Measurements from ENCODE around the gene RTKN. TPM values are rescaled to one million over a fixed set of nuclear protein-coding genes. Genes with fewer than 3 reads are reported as not detected.

Gene RTKN, protein sequence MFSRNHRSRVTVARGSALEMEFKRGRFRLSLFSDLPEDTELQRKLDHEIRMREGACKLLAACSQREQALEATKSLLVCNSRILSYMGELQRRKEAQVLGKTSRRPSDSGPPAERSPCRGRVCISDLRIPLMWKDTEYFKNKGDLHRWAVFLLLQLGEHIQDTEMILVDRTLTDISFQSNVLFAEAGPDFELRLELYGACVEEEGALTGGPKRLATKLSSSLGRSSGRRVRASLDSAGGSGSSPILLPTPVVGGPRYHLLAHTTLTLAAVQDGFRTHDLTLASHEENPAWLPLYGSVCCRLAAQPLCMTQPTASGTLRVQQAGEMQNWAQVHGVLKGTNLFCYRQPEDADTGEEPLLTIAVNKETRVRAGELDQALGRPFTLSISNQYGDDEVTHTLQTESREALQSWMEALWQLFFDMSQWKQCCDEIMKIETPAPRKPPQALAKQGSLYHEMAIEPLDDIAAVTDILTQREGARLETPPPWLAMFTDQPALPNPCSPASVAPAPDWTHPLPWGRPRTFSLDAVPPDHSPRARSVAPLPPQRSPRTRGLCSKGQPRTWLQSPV
- polyA plus RNA-seq (2011; rRNA removed) (15.1 and 15.9 TPM in 2 replicates), polyA plus RNA-seq (2017; fragmentation: RNase III; extraction: RNeasy Plus Mini Kit Qiagen cat#74134 plus additional on column Dnase treatment) (15.6 to 21.2 TPM (median 20.1 TPM) in 3 replicates), polyA minus RNA-seq (2011; rRNA and poly(A)+ RNA removed) (18.9 and 19.5 TPM in 2 replicates)
- 19.6 and 25.6 TPM in 2 replicates for polyA plus RNA-seq (2012; cell fraction: cytosol; rRNA removed)
- polyA plus RNA-seq (2012; cell fraction: nucleus; rRNA removed) = 55.8 and 59.5 TPM in 2 replicates

DNA sequence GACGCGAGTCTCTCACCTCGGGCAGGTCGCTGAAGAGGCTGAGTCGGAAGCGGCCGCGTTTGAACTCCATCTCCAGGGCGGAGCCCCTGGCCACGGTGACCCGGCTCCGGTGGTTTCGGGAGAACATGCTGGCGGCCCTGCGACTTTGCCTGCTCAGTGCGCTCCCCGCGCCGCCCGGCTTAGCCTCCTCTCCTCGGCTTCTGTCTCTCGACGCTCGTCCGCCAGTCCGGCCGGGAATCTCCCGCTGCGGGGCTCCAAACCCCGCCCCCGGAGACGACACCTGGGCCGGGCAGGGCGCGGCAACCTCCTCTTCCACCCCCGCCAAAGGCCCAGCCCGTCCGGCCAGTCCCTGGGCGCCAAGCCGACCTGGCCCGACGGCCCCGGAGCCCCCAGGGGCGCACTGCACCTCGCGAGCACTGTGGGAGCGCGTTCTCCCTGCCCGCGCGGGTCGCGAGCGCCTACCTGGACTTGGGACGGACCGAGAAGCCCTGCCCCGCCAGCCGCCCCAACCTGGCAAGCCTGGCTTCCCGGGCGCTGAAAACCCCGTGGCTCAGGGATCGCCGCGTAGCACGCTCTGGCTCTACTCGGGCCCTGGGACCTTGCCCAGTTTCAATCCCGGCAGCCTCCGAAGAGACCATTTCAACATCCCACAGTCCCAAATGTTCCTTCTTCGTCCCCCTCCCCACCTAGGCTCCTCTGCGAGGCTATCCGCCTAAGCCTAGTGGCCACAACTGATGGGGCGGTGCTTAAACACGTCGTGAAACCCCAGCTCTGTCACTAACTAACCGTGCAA, at the start of gene RTKN:
Gene RTKN (minus strand): TSS at position 248 of the 793 bp plus-strand sequence. CDS start 121 bp downstream, at position 127.
- peak within 1 kb of the TSS; percentile 86 to 89 for H3K27ac ChIP-seq
- WGBS (ENCODE audit: missing lambda C conversion rate) = 92% methylated on average over 75 of the region's 75 CpGs
- H3K9me3 ChIP-seq = no peaks in the 10 kb centered on the region
- DNase-seq (ENCODE audit: low read depth in 1 of 2, low spot score in 1 of 2) = peak in 1 of 2 experiments; percentile 24
- FAIRE-seq = no peak
- ATAC-seq = no peak
- ChIA-PET CTCF (interaction anchor here (2.6 to 4.1 kb wide), 2 partner anchors 50 to 90 kb away, joined by 6 to 15 read pairs; no protein-coding TSS in a partner anchor), POLR2A (interaction anchor here (2.2 kb wide), 1 partner anchor 12 kb away, joined by 21 read pairs; the partner anchor contains the start of gene INO80B)
- peaks cover 34% of the 10 kb centered on the region for H3K4me1 ChIP-seq
- TF ChIP-seq HDAC2 (IDR thresholded peaks at IDR 0.05) (no peak), FOXS1 (CRISPR knock-in tag; IDR thresholded peaks at IDR 0.05) (no peak), ESRRA (IDR thresholded peaks at IDR 0.05; ENCODE audit: borderline replicate concordance, low read length) (no peak), JUN (IDR thresholded peaks at IDR 0.05) (no peak), RNF2 (IDR thresholded peaks at IDR 0.05; ENCODE audit: borderline replicate concordance, low read depth) (no peak), POLR2A (IDR thresholded peaks at IDR 0.05; ENCODE audit: low read length) (no peak), RAD21 (conservative IDR thresholded peaks at IDR 0.05 in 1 of 2, IDR thresholded peaks at IDR 0.05 in 1 of 2) (no peak)
- TF ChIP-seq, protein P1, sequence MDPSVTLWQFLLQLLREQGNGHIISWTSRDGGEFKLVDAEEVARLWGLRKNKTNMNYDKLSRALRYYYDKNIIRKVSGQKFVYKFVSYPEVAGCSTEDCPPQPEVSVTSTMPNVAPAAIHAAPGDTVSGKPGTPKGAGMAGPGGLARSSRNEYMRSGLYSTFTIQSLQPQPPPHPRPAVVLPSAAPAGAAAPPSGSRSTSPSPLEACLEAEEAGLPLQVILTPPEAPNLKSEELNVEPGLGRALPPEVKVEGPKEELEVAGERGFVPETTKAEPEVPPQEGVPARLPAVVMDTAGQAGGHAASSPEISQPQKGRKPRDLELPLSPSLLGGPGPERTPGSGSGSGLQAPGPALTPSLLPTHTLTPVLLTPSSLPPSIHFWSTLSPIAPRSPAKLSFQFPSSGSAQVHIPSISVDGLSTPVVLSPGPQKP (IDR thresholded peaks at IDR 0.05; ENCODE audit: low read depth, low read length) = no peak
- TF ChIP-seq, protein P2, sequence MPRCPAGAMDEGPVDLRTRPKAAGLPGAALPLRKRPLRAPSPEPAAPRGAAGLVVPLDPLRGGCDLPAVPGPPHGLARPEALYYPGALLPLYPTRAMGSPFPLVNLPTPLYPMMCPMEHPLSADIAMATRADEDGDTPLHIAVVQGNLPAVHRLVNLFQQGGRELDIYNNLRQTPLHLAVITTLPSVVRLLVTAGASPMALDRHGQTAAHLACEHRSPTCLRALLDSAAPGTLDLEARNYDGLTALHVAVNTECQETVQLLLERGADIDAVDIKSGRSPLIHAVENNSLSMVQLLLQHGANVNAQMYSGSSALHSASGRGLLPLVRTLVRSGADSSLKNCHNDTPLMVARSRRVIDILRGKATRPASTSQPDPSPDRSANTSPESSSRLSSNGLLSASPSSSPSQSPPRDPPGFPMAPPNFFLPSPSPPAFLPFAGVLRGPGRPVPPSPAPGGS (IDR thresholded peaks at IDR 0.05) = no peak
- TF ChIP-seq, protein P3, sequence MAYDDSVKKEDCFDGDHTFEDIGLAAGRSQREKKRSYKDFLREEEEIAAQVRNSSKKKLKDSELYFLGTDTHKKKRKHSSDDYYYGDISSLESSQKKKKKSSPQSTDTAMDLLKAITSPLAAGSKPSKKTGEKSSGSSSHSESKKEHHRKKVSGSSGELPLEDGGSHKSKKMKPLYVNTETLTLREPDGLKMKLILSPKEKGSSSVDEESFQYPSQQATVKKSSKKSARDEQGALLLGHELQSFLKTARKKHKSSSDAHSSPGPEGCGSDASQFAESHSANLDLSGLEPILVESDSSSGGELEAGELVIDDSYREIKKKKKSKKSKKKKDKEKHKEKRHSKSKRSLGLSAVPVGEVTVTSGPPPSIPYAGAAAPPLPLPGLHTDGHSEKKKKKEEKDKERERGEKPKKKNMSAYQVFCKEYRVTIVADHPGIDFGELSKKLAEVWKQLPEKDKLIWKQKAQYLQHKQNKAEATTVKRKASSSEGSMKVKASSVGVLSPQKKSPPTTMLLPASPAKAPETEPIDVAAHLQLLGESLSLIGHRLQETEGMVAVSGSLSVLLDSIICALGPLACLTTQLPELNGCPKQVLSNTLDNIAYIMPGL (CRISPR knock-in tag; IDR thresholded peaks at IDR 0.05; ENCODE audit: borderline replicate concordance) = no peak
- TF ChIP-seq, protein P4, sequence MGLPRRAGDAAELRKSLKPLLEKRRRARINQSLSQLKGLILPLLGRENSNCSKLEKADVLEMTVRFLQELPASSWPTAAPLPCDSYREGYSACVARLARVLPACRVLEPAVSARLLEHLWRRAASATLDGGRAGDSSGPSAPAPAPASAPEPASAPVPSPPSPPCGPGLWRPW (IDR thresholded peaks at IDR 0.05) = no peak
- H3K4me3 ChIP-seq = peak within 1 kb of the TSS; percentile 53
- peak within 1 kb of the TSS; percentile 93 for H3K4me2 ChIP-seq

DNA sequence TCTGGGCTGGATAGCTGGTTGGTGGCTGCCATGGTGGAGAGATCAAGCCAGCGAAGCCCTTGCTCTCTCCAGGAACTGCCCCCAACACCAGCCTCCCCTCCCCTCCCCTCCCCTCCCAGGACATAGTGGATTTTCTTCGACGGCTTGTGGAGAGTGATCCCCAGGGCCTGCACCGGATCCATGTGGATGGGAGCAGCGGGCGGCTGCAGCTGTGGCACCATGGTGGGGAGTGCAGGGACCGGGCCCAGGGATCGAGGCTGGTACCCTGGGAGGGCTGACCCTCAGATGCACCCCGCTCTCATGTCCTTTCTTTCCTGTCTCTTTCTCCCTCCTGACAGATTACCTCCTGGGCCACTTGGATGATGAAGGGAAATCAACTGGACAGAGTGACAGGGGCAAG, 48.2 kb upstream of the RTKN start:
- WGBS (ENCODE audit: missing lambda C conversion rate) = 96% methylated on average over 9 of the region's 9 CpGs
- Histone ChIP-seq H3K27ac (no peak overlapping the region), H3K4me3 (no peak overlapping the region), H3K4me1 (no peaks in the 10 kb centered on the region), H3K9me3 (no peaks in the 10 kb centered on the region), H3K4me2 (no peak overlapping the region)
- DNase-seq (ENCODE audit: low read depth in 1 of 2, low spot score in 1 of 2) = no peak
- CTCF ChIA-PET = interaction anchor here (0.7 to 13.8 kb wide), 7 partner anchors 8 to 157 kb away, joined by 3 to 184 read pairs (median 4); partner anchors contain the start of gene LBX2
- ATAC-seq = no peak
- POLR2A ChIA-PET = interaction anchor here (0.9 to 1.7 kb wide), 3 partner anchors 11 to 40 kb away, joined by 4 to 5 read pairs (median 4); partner anchors contain the start of genes AUP1 and HTRA2
- no peak for TF ChIP-seq TP53 (CRISPR knock-in tag; IDR thresholded peaks at IDR 0.05)
- TF ChIP-seq, protein P5, sequence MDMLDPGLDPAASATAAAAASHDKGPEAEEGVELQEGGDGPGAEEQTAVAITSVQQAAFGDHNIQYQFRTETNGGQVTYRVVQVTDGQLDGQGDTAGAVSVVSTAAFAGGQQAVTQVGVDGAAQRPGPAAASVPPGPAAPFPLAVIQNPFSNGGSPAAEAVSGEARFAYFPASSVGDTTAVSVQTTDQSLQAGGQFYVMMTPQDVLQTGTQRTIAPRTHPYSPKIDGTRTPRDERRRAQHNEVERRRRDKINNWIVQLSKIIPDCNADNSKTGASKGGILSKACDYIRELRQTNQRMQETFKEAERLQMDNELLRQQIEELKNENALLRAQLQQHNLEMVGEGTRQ (IDR thresholded peaks at IDR 0.05) = no peak
- no peak for TF ChIP-seq HOXA7 (CRISPR knock-in tag; IDR thresholded peaks at IDR 0.05)
- TF ChIP-seq, protein P6, sequence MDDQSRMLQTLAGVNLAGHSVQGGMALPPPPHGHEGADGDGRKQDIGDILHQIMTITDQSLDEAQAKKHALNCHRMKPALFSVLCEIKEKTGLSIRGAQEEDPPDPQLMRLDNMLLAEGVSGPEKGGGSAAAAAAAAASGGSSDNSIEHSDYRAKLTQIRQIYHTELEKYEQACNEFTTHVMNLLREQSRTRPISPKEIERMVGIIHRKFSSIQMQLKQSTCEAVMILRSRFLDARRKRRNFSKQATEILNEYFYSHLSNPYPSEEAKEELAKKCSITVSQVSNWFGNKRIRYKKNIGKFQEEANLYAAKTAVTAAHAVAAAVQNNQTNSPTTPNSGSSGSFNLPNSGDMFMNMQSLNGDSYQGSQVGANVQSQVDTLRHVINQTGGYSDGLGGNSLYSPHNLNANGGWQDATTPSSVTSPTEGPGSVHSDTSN (IDR thresholded peaks at IDR 0.05) = no peak
- TF ChIP-seq, protein P7, sequence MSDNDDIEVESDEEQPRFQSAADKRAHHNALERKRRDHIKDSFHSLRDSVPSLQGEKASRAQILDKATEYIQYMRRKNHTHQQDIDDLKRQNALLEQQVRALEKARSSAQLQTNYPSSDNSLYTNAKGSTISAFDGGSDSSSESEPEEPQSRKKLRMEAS (IDR thresholded peaks at IDR 0.05) = no peak
- TF ChIP-seq, protein P1 (IDR thresholded peaks at IDR 0.05; ENCODE audit: low read depth, low read length) = no peak
- TF ChIP-seq NPAS2 (CRISPR knock-in tag; IDR thresholded peaks at IDR 0.05; ENCODE audit: borderline replicate concordance) = no peak
- no peak for TF ChIP-seq CBX8 (IDR thresholded peaks at IDR 0.05)
- TF ChIP-seq TFCP2L1 (CRISPR knock-in tag; IDR thresholded peaks at IDR 0.05) = no peak
- TF ChIP-seq KDM5A (IDR thresholded peaks at IDR 0.05) = no peak
- no peak for TF ChIP-seq NFE2L2 (conservative IDR thresholded peaks at IDR 0.05; ENCODE audit: low read length)
- no peak for TF ChIP-seq SMC3 (IDR thresholded peaks at IDR 0.05)
- no peak for TF ChIP-seq FOXS1 (CRISPR knock-in tag; IDR thresholded peaks at IDR 0.05)
- no peak for FAIRE-seq

Data from A549 (cell line).